GM21526 (cell line): ENCODE data around the gene NAGS.
"Not testable (repeated sequence)": the region's sequence is repeated elsewhere in the genome, so short reads cannot be mapped to it uniquely, and the experiment has no call there.

Source experiments
- ATAC-seq: cut with Tn5 transposase; IDR thresholded peaks from one replicate; pipeline ENCODE4 v1.9.1; 2021; ENCODE audit warnings: moderate library complexity; ENCODE audit not compliant: unreplicated experiment, low FRiP score

Gene NAGS, protein sequence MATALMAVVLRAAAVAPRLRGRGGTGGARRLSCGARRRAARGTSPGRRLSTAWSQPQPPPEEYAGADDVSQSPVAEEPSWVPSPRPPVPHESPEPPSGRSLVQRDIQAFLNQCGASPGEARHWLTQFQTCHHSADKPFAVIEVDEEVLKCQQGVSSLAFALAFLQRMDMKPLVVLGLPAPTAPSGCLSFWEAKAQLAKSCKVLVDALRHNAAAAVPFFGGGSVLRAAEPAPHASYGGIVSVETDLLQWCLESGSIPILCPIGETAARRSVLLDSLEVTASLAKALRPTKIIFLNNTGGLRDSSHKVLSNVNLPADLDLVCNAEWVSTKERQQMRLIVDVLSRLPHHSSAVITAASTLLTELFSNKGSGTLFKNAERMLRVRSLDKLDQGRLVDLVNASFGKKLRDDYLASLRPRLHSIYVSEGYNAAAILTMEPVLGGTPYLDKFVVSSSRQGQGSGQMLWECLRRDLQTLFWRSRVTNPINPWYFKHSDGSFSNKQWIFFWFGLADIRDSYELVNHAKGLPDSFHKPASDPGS

GRCh38 chr17:44004077-44004760 is at the start of gene NAGS:
TSS of gene NAGS (plus strand) at chr17:44004622. CDS start at chr17:44004664, 42 bp downstream.
- ATAC-seq = no peak

GRCh38 chr17:43956222-43956621 is 48.2 kb upstream of the NAGS start:
- no peak for ATAC-seq

DNA sequence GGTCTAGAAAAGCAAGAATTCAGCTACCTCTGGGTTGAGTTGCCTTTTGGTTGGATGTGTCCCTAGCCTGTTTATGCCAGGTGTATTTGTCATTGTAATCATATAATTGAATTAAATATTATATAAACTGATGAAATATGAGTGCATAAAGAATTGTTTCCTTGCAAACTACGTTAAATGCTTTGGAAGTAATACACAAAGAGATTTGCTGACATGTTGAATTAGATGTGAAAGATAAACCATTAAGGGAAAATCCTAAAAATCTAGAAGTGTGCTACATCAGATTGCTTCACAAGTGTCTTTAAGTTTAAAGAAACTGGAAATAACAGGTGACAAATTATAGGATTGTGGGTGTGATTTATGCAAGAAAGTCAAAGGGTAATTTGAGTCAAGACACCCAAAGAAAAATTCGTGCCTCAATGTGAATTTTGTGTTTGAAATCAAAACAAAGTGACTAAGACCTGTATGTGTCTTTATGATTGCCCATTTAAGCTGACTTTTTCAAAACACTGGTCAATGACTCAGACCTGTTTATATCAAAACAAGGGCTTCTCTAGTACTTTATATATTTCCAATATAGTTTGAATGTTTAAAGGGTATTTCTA is 45.6 kb upstream of the NAGS start:
- ATAC-seq = no peak

- ATAC-seq = not testable (repeated sequence)
Observed at GRCh38 chr17:43961292-43961691, 43.1 kb upstream of the NAGS start.

- no peak for ATAC-seq
Observed at GRCh38 chr17:43961954-43962353, 42.5 kb upstream of the NAGS start.

DNA sequence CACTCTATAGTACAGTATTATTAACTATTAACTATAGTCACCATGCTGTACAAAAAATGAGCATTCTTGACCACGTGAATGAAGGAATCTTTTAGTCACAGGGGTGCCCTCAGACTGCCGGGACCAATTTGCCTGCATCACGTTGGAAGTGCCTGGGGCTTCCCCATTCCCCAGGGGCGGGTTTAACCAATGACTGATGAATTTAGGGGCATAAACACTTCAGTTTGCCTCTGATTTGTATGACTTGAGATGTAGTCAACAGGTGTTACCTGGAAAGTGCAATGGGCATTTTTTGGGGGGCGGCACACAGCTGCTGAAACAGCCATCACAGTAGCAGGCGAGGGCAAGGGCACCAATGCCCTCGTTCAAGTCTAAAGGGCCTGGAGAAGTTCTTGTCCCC is 41.9 kb upstream of the NAGS start:
- ATAC-seq = no peak

- ATAC-seq = no peak
Observed at GRCh38 chr17:43966276-43966675, 38.1 kb upstream of the NAGS start.

DNA sequence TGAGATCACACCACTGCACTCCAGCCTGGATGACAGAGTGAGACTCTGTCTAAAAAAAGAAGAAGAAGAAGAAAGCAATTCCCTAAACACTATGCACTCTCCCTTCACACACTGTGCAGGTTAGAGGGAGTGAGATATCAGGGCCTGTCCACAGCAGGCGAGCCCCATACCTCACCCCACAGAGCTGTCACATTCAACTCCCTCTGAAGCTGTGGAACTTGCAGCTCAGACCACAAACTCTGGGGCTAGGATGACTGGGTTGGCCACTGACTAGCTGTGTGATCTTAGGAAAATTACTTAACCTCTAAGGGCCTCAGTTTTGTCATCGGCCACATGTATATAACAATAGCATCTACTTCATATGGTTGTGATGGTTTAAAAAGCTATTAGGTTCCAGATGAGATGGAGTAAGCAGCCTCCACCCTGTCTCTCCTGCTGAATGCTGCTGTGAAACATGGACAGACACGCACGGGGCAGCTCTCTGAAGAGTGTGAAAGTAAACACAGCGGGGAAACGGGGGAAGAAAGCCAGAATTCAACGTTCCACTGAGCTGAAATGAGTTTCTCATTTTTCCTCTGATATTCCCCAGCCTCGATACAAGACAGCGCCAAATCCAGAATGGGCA is 37.1 kb upstream of the NAGS start:
- ATAC-seq = no peak

GRCh38 chr17:43970366-43970765 is 34.1 kb upstream of the NAGS start:
- ATAC-seq = no peak

GRCh38 chr17:43971436-43971835 is 33.0 kb upstream of the NAGS start:
- ATAC-seq = not testable (repeated sequence)

DNA sequence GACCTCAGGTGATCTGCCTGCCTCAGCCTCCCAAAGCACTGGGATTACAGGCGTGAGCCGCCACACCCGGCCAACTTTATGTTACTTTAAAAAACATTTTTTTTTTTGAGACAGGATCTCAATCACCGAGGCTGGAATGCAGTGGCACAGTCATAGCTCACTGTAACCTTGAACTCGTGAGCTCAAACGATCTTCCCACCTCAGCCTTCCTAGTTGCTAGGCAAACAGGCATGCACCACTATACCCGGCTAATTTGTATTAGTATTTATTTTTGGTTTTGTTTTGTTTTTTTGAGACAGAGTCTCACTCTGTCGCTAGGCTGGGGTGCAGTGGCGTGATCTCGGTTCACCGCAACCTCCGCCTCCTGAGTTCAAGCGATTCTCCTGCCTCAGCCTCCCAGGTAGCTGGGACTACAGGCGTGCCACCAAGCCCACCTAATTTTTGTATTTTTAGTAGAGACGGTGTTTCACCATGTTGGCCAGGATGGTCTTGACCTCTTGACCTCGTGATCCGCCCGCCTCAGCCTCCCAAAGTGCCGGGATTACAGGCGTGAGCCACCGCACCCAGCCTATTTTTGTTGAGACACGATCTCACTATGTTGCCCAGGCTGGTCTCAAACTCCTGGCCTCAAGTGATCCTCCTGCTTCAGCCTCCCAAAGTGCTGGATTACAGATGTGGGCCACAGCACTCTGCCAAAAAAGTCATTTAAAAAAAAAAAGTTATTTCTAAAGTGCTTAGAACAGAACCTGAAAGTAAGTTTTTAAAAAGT is 31.8 kb upstream of the NAGS start:
- ATAC-seq = not testable (repeated sequence)

DNA sequence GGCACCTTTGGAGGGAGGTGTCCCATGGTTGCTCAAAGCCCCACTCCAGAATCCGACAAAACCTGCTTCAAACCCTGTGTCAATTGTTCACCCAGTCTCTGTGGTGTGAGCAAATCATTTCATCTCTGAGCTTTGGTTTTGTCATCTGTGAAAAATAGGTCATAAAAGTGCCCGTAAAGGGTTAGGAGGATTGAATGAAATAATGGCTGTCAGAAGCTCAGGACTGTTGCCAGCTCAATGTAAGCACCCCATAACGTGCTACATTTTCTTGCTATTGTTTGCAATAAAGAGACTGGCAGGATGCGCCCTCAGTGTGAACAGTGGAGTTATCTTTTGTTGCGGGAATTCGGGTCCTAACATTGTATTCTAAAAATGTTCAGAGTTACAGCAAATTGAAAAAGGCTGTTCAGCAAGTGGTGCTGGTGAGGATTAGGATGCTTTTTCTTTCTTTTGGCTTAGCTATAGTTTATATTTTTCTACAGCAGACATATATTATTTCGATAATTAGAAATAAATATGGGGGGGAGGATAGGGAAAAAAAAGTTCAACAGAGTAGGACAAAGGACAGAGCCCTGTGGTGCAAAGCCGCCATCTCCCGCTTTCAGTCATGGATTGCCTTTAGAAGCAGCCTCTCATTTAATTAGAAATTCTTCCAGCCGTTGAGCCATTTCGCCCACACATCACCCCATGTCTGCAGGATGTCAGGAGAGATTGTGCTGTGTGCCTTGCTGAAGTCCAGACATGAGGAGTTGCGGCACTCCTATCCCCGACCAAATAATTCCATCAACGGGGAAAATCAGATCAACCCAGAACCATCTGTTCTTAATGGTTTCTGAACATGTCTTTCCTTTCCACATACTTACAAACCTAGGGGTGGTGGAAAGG is 29.8 kb upstream of the NAGS start:
- ATAC-seq = no peak

DNA sequence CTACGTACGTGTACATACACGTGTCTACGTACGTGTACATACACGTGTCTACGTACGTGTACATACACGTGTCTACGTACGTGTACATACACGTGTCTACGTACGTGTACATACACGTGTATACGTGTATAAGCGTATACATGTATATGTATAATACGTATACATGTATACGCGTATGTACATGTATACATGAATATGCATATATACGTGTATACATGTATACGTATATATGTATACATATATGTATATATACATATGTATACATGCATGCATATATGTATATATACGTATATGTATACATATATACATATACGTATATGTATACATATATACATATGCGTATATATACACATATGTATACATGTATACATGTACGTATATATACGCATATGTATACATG is 28.5 kb upstream of the NAGS start:
- ATAC-seq = no peak

DNA sequence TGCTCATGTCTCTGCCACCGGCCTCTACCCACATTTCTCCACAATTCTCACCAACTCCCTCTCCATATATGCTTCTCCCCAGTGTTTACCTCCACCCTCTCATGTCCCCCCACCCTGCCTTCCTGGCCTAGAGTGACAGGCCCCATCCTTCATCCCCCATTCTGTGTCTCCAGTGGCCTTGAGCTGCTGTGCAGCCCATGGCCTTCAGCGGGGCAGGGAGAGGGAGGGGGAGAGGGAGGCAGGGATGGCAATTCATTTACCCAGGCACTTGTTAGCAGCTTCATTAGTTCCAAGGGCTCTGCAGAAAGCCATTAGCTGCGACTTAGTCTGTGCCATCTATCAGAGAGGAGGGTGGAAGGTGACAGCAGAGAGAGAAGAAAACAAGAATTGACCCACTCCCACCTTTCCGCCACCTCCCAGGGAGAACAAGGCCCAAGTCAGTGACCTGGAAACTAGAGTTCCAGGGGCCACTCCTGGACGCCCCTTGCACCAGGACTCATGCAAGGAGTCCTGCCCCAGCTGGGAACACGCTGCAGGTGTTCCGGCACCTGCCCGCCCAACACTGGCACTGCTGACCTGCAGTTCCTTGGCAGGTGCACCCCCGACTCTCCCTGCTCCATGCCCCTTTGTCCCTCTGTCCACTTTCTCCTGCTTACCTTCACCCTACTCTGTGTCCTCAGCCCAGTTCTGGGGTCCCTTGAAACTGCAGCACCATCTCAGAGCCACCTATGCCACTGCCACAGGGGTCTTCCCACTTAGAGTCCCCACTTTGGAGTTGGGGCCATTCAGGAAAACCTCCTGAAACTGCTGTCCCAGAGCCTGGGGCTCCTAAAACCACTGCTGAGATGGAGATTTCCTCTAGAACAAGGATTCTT is 27.2 kb upstream of the NAGS start:
- no peak for ATAC-seq

DNA sequence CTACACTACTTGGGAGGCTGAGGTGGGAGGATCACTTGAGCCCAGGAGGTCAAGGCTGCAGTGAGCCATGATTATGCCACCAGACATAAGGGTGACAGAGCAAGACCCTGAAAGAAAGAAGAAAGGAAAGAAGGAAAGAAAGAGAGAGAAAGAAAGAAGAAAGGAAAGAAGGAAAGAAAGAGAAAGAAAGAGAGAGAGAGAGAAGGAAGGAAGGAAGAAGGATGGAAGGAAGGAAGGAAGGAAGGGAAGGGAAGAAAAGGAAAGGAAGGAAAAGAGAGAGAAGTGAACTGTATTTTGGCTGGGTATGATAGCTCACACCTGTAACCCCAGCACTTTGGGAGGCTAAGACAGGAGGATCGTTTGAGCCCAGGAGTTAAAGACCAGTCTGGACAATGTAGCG is 26.3 kb upstream of the NAGS start:
- ATAC-seq = no peak

GRCh38 chr17:43979011-43979410 is 25.4 kb upstream of the NAGS start:
- ATAC-seq = no peak

DNA sequence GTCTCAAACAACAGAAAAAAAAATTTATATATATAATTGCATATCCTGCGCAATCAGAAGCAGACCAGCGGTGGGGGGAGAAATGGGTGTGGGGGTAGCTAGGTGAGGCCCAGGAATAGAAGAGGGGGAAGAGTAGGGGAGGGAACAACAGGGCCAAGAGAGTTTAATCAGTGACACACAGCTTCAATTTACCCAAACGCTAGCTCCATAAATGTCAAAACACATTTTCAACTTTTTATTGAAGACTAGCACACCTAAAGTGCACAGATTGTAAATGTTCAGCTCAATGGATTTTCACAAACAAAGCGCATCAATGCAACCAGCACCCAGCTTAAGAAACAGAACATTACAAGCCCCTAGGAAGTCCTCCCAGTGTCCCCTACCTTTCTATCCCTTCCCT is 24.8 kb upstream of the NAGS start:
- no peak for ATAC-seq

DNA sequence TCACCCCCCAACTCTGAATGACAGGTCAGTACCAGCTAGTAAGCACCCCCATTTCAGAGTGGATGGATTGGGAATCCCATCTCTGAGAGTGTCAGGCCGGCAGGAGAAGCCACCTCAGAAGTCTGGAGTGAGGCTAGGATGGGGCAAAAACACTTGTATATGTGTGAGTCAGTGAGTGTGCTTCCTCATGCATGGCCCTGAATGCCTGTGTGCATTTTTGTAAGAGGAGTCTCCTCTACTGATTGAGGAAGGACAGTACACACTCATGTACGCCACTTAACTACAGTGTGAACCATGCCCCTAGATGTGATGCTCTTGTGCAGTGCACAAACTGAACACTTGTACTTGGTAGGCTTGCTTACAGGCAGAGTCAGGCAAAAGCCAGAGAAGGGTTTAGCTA is 22.3 kb upstream of the NAGS start:
- no peak for ATAC-seq
